Activated naive CD8-positive, alpha-beta T cell treated with anti-CD3 and anti-CD28 coated beads, Interleukin-2, amount 50 U/mL, for 16 hours (primary cell): ENCODE results near the gene TJAP1.
"Not testable (repeated sequence)": the region's sequence is repeated elsewhere in the genome, so short reads cannot be mapped to it uniquely, and the experiment has no call there.

ENCODE experiments used
- DNase-seq: peaks from one replicate; pipeline ENCODE4 v3.0.0-alpha.2; 2020; ENCODE audit warnings: low read depth, low spot score

The TJAP1 gene

DNA sequence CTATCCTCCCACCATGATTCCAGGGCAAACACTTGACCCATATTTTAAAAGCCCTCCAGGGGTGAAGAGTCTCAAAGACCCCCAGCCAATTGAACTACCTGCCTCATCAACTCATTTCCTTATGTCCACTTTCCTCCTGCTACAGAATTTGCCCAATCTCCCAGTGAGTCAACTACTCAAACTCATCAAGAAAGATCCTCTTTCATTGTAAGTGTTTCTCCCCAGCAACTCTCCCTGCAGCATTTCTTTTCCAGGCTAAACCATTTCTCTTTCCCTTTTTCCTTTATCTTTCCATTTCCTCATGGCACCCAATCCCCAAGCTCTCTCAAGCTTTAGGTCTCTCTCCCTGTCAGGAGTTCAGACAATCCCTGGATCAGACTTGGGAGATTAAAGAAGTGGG lies 23.5 kb upstream of the TJAP1 start:
- DNase-seq = no peak

DNA sequence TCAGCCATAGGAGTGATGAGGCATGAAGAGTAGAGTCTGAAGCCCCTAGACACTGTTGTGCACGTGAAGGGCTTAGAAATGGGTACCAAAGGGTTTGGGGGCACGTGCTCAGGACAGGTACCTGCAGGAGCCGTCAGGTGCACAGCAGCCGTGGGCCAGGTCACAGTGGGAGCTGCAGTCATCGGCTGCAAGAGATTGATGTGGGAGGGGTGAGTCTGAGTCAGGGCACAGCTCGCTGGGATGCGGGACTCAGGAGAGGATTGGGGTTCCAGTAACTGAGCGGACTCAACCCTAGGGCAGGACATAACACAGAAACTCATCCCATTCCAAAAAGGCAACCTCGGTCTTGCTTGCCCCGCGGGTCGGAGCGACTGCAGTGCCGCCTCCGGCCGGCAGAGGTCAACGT lies 23.1 kb upstream of the TJAP1 start:
- peak; percentile 14 for DNase-seq

DNA sequence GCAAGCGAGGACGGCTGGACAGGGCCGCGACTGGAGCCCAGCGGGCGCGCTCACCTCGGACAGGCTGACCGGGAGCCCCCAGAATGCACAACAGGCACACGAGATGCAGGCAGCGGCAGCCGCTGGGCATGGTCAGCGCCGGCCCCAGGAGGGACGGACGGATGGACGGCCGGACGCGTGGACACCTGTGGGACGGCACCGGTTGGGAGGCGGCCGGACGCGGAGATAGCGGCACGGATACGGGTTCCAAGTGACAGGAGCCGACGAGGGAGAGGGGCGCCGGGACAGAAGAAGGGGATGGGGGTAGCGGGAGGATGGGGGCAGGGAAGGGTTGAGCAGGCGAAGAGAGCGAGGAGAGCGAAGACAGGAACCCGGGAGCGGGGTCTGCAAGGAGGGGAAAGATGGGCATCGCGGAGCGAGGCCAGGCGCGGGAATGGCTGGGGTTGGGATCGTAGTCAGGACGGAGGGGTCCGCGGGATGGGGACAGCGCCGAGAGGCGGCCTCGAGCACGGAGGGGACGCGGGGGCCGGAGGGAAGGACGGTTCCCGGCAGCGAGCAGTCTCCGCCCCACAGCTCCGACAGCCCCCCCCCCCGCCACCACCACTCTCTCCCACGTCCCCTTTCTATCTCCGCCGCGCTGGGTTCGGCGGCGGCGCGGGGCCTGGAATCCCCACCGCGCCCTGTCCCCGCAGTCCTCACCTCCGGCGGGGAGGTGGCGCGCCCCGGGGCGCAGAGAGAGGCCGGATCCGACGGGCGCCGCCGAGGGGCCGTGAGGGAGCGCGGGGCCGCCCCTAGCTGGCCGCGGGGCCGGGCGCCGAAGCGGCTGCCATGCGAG lies 22.5 kb upstream of the TJAP1 start:
- no peak for DNase-seq

DNA sequence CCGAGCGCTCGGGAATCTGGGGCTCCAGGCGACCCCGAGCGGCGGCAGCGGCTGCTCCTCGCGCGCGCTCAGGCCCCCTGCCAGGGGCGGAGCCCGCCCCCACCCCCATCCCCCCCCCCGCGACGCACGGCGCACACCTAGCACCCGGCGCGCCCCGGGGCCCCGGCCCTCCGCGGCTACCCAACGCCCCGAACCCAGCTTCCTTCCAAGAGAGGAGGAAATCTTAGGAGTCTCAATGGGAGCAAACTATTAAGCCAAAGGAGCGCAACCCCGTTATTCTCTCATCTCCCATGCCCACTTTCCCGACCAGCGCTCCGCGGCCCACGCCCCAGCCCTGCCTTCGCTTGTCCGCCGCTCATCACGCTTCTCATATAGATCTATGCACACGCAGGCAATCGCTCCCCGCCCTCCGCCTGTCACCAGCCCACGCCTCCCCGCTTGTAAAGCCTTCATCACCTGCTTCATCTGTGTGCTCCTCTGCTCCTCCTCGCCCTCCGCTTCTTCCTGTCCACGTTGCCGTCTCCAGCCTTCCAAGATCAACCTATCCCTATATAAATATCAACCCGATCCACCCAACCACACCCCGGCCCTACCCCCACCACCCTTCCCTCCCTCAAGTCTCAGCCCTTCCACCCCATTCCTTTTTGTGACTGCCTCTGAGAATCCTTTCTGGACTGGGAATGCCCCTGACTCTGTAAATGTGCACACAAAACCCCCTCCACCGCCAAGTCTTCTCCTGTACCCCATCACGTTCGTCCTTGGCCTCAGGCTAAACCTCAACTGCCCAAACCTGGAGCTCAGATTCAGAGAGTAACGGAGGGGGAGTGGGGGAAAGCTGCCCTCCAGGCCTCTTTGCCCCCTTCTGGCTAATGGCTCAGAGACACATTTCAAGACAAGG lies 21.6 kb upstream of the TJAP1 start, which contains the start of gene DLK2:
DLK2 (minus strand) TSS at position 18 of the 898 bp plus-strand sequence. CDS start 723 bp downstream, outside the sequence.
- peak; percentile 25 for DNase-seq

DNA sequence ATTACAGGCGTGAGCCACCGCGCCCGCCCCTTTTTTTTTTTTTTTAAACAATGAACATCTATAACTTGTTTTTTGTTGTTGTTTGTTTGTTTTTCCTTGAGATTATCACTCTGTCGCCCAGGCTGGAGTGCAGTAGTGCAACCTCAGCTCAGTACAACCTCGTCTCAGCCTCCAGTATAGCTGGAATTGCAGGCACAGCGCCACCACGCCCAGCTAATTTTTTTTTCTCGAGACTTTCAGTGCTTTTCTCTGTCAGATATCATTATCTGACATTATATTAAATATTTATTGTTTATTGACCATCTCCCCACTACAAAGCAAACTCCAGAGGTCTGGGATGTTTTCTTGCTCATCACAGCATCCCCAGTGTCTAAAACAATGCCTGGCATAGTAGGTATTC lies 19.7 kb upstream of the TJAP1 start:
- DNase-seq = no peak

DNA sequence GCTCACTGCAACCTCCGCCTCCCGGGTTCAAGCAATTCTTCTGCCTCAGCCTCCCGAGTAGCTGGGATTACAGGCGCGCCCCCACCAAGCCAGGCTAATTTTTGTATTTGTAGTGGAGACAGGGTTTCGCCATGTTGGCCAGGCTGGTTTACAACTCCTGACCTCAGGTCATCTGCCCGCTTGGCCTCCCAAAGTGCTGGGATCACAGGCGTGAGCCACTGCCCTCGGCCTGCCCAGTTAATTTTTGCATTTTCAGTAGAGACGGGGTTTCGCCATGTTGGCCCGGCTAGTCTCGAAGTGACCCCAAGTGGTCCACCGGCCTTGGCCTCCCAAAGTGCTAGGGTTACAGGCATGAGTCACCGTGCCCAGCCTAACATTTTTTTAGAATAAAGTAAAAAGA lies 19.2 kb upstream of the TJAP1 start:
- DNase-seq = not testable (repeated sequence)

DNA sequence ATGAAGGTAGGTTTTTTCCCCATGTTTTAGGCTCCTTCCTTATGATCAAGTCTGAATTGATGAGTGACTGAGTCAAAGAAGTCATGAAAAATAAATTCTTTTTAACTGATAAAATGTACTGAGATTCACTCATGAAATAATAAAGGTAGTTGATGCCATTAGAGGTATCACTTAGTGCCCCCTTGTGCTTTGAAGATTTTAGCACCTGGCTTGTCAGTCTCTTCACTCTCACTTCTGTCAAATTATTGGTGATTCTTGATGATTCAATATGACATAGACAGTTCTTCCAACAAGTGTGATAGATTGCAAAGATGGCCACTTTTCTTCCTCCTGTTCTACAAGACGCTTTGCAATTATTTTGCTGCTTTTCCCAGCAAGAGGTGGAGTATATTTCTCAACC lies 17.8 kb upstream of the TJAP1 start:
- no peak for DNase-seq

DNA sequence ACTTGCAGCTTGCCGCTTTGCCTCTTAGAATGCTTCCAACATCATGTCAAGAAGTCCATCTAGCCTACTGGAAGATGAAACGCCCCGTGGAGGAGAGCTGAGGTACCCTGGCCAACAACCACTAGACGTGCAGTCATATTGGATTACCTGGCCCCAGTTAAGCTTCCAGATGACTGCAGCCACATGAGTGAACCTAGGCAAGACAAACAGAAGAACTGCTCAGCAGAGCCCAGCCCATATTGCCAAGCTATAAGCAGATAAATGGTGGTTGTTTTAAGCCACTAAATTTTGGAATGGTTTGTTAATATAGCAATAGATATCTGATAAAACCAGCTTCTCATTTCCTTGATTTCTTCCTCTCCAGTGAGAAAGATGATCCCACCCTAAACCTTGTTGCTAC lies 17.3 kb upstream of the TJAP1 start:
- DNase-seq = no peak

DNA sequence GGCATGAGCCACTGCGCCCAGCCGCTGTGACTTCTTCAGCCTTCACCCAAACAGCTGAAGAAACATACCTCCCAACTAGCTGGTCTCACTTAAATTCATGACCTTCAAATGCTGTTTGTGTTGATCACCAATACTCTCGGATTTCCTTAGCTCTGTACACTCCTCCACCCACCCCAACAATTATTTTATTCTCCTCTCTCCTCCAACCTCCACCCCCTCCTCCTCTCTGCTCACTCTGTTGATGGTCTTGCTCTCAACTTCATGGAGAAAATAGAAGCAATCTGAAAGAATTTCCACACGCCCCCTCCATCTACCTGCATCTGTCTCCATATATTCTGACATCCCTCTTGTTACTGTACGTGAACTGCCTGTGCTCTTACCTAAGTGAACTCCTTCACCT lies 15.4 kb upstream of the TJAP1 start:
- no peak for DNase-seq

DNA sequence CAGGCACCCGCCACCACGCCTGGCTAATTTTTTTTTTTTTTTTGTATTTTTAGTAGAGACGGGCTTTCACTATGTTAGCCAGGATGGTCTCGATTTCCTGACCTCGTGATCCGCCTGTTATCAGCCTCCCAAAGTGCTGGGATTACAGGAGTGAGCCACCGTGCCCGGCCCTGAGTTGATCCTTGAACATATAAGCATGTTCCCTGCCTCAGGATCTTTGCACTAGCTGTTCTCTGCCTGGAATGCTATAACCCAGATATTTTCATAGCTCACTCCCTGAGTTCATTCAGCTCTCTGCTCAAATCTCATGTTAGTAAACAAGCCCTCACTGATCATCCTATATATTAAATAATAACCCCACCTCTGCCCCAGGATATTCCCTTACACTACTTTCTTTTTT lies 13.0 kb upstream of the TJAP1 start:
- DNase-seq = no peak

DNA sequence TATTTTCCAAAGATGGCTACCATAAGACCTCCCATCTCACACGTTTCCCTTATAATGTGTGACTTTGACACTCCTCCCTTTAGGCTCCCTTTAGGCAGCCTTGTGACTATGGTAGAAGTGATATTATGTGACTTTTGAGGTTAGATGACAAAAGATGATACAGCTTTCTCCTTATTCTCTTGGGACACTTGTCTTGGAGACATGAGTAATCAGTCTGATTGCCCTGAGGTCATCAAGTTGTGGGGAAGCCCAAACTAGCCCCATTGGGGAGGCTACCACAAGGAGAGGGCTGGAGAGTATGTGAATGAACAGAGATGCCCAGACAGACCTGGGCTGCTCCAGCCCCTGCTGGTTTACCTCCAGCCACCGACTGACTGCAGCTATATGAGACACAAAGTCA lies 11.4 kb upstream of the TJAP1 start:
- DNase-seq = no peak

DNA sequence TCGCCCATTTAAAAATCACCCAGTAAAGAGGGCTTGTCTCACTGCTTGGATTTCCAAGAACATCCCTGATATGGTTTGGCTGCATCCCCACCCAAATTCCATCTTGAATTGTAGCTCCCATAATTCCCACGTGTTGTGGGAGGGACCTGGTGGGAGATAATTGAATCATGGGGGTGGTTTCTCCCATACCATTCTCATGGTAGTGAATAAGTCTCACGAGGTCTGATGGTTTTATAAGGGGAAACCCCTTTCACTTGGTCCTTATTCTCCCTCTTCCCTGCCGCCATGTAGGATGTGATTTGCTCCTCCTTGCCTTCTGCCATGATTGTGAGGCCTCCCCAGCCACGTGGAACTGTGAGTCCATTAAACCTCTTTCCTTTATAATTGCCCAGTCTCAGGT lies 10.1 kb upstream of the TJAP1 start:
- DNase-seq = not testable (repeated sequence)

DNA sequence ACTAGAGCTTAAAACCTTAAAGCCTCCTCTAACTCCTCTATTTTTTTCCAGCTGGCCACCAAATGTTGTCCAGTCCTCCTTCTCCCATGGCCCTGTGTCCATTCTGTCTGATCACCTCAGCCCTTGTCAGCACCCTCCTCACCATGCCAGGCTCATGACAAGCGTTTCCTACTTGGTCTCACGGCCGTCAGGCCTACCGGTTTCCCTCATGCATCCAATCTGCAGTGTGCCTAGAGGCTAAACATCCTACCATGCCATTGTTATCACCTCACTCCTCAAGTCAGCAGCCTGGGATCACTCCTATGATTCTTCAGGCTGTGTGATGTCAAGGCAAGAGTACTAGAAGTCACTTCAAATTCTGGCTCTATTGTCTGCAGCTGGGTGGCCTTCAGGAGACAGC lies 9.6 kb upstream of the TJAP1 start:
- DNase-seq = no peak

DNA sequence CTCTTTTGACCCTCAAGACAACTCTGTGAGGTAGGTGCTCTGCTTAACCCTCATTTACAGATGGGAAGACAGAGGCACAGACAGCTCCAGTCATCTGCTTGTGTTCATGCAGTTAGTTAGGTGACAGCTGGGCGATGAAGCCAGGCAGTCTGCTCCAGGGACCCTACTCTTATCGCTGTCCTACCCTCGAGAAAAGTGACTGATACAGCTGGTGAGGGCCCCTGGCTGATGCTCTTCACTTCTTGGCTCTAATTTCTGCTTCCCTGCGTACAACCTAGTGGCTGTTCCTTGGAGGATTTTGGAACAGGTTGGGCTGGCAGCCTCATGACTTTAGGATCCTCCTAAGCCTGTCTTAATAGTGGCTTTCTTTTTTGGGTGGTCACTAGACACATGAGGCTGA lies 9.1 kb upstream of the TJAP1 start:
- no peak for DNase-seq

DNA sequence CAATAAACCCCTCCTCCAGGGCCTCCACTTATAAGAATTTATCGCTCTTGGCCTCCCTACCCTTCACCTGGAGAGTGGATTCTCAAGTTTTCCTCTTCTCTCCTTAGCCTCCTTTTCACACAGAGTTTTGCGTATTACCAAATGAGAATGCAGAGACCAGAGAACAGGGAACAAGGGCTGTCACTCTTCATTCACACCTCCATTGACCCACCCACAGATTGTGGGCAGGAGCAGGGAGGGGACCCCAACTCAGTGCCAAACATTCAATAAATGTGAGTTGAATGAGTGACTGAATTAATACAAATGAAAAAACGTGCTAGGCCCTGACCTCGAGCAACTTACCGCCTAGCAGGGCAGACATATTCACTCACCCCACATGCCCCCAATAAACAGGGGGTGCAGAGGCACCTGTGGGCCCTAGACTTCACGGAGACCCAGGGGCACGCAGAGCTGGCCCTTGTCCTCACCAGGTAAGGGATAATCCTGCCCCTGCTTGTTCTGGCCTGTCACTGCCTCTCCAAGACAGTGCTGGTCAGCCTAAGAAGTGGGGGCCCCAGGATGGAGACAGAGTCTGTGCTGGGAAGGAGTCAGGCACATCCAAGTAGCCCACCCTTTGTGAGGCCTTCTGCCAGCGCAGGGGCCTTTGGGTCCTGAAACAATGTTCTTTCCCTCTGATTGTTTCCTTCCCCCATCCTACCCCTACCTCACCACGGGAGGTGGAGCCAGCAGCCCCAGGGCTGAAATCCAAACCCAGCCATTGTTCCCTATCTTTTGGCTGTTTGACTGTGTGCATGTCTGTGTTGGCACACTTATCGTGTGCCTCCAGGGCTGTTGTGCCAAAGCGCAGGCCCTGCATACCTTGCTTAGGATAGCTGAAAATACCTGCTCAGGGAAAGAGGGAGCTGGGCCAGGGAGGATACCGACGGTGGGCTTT lies 8.4 kb upstream of the TJAP1 start:
- DNase-seq = no peak

DNA sequence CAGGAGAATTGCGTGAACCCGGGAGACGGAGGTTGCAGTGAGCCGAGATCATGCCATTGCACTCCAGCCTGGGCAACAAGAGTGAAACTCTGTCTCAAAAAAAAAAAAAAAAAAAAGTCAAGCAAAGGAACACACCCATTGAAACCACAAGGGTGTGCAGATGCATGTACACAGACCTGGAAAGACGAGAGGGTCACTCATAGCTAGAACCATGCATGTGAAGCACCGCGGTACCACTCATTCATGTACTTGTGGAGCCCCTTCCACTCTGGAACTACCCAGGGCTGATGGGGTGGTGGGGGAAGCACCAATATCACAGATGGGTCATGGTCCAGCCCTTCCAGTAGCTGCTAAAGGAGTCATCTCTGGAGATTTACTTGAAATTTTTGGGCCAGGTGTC lies 7.4 kb upstream of the TJAP1 start:
- no peak for DNase-seq

DNA sequence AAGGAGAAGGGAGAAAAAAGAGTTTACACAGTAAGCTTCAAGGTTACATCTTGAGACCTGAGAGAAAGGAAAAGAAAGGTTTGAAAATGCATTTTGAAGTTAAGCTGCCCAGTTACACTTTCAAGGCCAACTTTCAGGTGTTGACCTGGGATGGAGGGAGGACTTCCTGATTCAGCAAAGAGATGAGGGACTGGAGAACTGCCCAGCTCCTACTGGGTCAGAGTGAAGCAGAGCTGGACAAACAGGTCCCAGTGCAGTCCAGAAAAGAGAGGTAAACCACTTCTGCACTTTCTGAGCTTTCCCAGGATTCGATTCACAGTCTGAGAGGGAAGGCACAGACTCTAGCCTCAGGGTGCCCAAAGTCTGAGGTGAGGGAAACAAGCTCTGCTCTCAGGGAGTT lies 6.0 kb upstream of the TJAP1 start:
- DNase-seq = no peak

DNA sequence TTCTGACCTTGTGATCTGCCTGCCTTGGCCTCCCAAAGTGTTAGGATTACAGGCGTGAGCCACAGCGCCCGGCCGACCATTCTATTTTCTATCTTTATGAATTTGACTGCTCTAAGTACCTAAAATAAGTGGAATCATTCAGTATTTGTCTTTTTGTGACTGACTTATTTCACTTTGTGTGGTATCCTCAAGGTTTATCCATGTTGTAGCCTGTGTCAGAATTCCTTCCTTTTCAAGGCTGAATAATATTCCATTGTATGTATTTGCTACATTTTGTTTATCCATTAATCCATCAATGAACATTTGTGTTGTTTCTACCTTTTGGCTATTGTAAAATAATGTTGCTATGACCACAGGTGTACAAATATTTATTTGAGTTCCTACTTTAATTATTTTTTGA lies 4.9 kb upstream of the TJAP1 start:
- DNase-seq = no peak

DNA sequence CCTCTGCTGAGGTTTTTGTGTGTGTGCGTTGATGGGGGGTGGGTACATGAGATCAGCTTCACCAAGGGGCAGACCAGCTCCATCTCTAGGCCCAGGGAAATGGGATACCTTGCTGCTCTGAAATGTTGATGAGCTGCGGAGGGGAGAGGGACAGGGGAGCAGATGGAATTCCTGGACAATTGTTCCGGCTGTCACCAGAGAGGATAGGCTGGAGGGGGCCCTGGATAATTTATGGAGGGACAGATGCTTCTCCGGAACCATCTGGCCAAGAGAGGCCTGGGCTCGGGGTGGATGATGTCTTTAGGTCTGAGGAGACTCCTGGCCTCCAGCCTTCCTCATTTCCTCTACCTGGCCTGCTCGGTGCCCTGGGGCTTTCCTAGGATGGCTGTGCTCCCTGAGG lies 1.9 kb upstream of the TJAP1 start:
- no peak for DNase-seq

DNA sequence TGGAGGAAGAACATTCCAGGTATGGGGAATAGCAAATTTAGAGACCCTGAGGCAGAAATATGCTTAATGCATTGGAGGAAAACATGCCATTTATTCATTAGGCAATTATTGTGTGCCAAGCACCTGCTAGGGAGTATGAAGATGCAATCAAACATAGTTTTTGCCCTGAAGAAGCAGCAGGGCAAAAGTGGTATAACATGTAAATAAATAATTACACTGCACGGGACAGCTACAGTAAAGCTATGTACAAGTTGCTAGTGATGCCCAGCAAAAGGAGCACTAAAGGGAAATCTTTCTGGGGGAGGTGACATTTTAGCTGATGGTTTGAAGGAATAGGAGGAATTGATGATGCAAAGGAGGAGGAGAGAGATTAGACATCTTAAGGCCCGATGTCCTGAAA lies 624 bp upstream of the TJAP1 start:
- no peak for DNase-seq

DNA sequence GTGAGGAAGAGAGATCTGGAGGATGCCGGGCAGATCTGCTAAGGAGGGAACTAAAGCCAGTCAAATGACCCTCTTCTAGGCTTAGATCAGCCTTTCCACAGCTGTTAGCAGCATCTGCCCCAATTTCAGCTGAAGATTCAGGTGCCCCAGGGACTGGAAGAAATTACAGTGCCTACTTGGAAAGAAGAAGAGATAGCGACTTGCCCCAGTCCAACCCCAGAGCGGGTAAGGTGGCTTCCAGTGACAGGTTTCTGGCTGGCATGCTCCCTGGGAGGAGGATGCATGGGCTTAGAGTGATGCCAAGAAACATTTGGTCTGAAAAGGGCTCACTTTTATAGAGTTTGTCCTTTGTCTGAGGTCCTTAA lies 620 bp downstream of the TJAP1 start:
- no peak for DNase-seq

DNA sequence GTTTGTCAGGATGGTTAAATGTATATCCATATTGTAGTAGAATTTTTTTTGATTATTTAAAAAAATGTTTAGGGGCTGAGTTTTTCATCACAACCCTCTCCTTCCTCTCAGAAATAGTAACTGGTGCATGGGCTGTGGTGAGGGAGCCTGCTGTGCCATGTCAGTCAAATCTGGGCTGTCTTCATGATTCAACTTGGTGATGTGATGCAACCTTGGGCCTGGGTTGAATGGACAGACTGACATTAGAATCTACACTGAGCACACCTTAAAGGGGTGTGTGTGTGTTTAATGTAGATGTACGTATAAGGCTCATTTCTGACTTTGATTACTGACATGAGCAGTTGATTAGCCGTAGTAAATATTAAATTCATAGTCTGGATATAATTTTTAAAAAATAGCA lies 3.7 kb downstream of the TJAP1 start:
- no peak for DNase-seq
